H9 (cell line): ENCODE results near the gene PCDH9. TPM values are rescaled to one million over a fixed set of nuclear protein-coding genes. Genes with fewer than 3 reads are reported as not detected.

Experiments
- DNase-seq: peaks from one replicate; pipeline ENCODE4 v3.0.0-alpha.2; 2017
- H2AFZ ChIP-seq: one replicate; pipeline ENCODE4 v1.6.1; 2013; ENCODE audit warnings: mild to moderate bottlenecking, low read length, control low read depth, moderate library complexity
- H2AK5ac ChIP-seq: 2 replicates; pipeline ENCODE4 v1.6.1; 2013; ENCODE audit warnings: low read length, control low read depth, mixed read lengths; ENCODE audit not compliant: insufficient read length
- H2BK120ac ChIP-seq: one replicate; pipeline ENCODE4 v1.6.1; 2013; ENCODE audit warnings: low read depth, mild to moderate bottlenecking, low read length, control low read depth, inconsistent platforms; ENCODE audit not compliant: poor library complexity, severe bottlenecking
- H2BK12ac ChIP-seq: 2 replicates; pipeline ENCODE4 v1.6.1; 2013; ENCODE audit warnings: low read length, control low read depth, mixed read lengths, low read depth; ENCODE audit not compliant: insufficient read length
- H2BK15ac ChIP-seq: 2 replicates; pipeline ENCODE4 v1.6.1; 2013; ENCODE audit warnings: low read depth, low read length, control low read depth
- H2BK20ac ChIP-seq: one replicate; pipeline ENCODE4 v1.6.1; 2013; ENCODE audit warnings: low read depth, mild to moderate bottlenecking, low read length, control low read depth, inconsistent platforms; ENCODE audit not compliant: poor library complexity, severe bottlenecking
- H2BK5ac ChIP-seq: 2 replicates; pipeline ENCODE4 v1.6.1; 2013; ENCODE audit warnings: low read length, control low read depth, mixed read lengths; ENCODE audit not compliant: insufficient read length
- H3K14ac ChIP-seq: 2 replicates; pipeline ENCODE4 v1.6.1; 2013; ENCODE audit warnings: low read length, control low read depth; ENCODE audit not compliant: insufficient read depth
- H3K18ac ChIP-seq: 2 replicates; pipeline ENCODE4 v1.6.1; 2013; ENCODE audit warnings: low read depth, mild to moderate bottlenecking, mixed read lengths, low read length, control low read depth; ENCODE audit not compliant: insufficient read length
- H3K23ac ChIP-seq: 2 replicates; pipeline ENCODE4 v1.6.1; 2013; ENCODE audit warnings: low read length, control low read depth, mixed read lengths, low read depth; ENCODE audit not compliant: insufficient read length
- H3K23me2 ChIP-seq: 2 replicates; pipeline ENCODE4 v1.6.1; 2013; ENCODE audit warnings: low read depth, mild to moderate bottlenecking, mixed read lengths, low read length, control low read depth; ENCODE audit not compliant: insufficient read length, poor library complexity, severe bottlenecking
- H3K27ac ChIP-seq: 2 replicates; pipeline ENCODE4 v1.5.1; 2013; ENCODE audit warnings: low read length, control low read depth, mixed read lengths, low read depth; ENCODE audit not compliant: insufficient read length
- H3K27me3 ChIP-seq: 2 replicates; pipeline ENCODE4 v1.6.1; 2013; ENCODE audit warnings: low read length, control low read depth, inconsistent platforms; ENCODE audit not compliant: insufficient read depth
- H3K4ac ChIP-seq: 2 replicates; pipeline ENCODE4 v1.6.1; 2013; ENCODE audit warnings: low read depth, mild to moderate bottlenecking, control low read depth, inconsistent platforms, low read length, moderate library complexity
- H3K4me1 ChIP-seq: 2 replicates; pipeline ENCODE4 v1.6.1; 2013; ENCODE audit warnings: low read length, control low read depth, inconsistent platforms; ENCODE audit not compliant: insufficient read depth
- H3K4me2 ChIP-seq: 2 replicates; pipeline ENCODE4 v1.6.1; 2013; ENCODE audit warnings: low read length, control low read depth, mixed read lengths; ENCODE audit not compliant: insufficient read length, insufficient read depth
- H3K56ac ChIP-seq: 2 replicates; pipeline ENCODE4 v1.6.1; 2013; ENCODE audit warnings: low read depth, mild to moderate bottlenecking, mixed read lengths, low read length, control low read depth; ENCODE audit not compliant: insufficient read length
- H3K79me1 ChIP-seq: 2 replicates; pipeline ENCODE4 v1.6.1; 2013; ENCODE audit warnings: low read depth, mild to moderate bottlenecking, moderate library complexity, low read length, control low read depth, inconsistent platforms; ENCODE audit not compliant: insufficient read depth, poor library complexity, severe bottlenecking
- H3K79me2 ChIP-seq: 2 replicates; pipeline ENCODE4 v1.6.1; 2013; ENCODE audit warnings: low read length, control low read depth, inconsistent platforms; ENCODE audit not compliant: insufficient read depth
- H3K9ac ChIP-seq: 2 replicates; pipeline ENCODE4 v1.6.1; 2013; ENCODE audit warnings: low read length, control low read depth, mixed read lengths; ENCODE audit not compliant: insufficient read length; ENCODE audit errors: extremely low read depth
- H3K9me3 ChIP-seq: one replicate; pipeline ENCODE4 v1.6.1; 2013; ENCODE audit warnings: low read depth, low read length, inconsistent platforms; ENCODE audit not compliant: control insufficient read depth
- H3T11ph ChIP-seq: one replicate; pipeline ENCODE4 v1.6.1; 2013; ENCODE audit warnings: mild to moderate bottlenecking, low read length, control low read depth, inconsistent platforms
- H4K20me1 ChIP-seq: one replicate; pipeline ENCODE4 v1.6.1; 2013; ENCODE audit not compliant: control insufficient read depth, insufficient read length, insufficient read depth
- H4K5ac ChIP-seq: 2 replicates; pipeline ENCODE4 v1.6.1; 2013; ENCODE audit warnings: low read depth, mild to moderate bottlenecking, mixed read lengths, low read length, control low read depth; ENCODE audit not compliant: insufficient read length
- H4K8ac ChIP-seq: replicated peaks from 2 replicates; pipeline ENCODE4 v1.6.1; 2013; ENCODE audit warnings: low read length, control low read depth, mixed read lengths, low read depth; ENCODE audit not compliant: insufficient read length
- H4K91ac ChIP-seq: 2 replicates; pipeline ENCODE4 v1.6.1; 2013; ENCODE audit warnings: low read depth, mild to moderate bottlenecking, moderate library complexity, mixed read lengths, low read length, control low read depth; ENCODE audit not compliant: insufficient read length
- H3K27ac Mint-ChIP-seq, 3 experiments: 2 replicates in 2 of 3; 3 replicates in 1 of 3; pipeline ENCODE4 v1.8.0; 2020 to 2021; ENCODE audit warnings: mixed read lengths in 3 of 3, mild to moderate bottlenecking in 1 of 3, moderate library complexity in 1 of 3
- H3K27me3 Mint-ChIP-seq: 2 replicates; pipeline ENCODE4 v1.8.0; 2021; ENCODE audit warnings: low read depth, mild to moderate bottlenecking, moderate library complexity, mixed read lengths
- H3K36me3 Mint-ChIP-seq, 3 experiments: 2 replicates in 2 of 3; 3 replicates in 1 of 3; pipeline ENCODE4 v1.8.0; 2020 to 2021; ENCODE audit warnings: low read depth in 3 of 3, mixed read lengths in 3 of 3; ENCODE audit not compliant: insufficient read depth in 1 of 3
- H3K4me1 Mint-ChIP-seq, 2 experiments: 2 replicates each; pipeline ENCODE4 v1.8.0; 2020; ENCODE audit warnings: mixed read lengths in 2 of 2
- H3K4me3 Mint-ChIP-seq, 2 experiments: 2 replicates in 1 of 2; 3 replicates in 1 of 2; pipeline ENCODE4 v1.8.0; 2020 to 2021; ENCODE audit warnings: mild to moderate bottlenecking in 2 of 2, mixed read lengths in 2 of 2, moderate library complexity in 1 of 2
- H3K9me3 Mint-ChIP-seq, 2 experiments: 2 replicates in 1 of 2; 3 replicates in 1 of 2; pipeline ENCODE4 v1.8.0; 2020; ENCODE audit warnings: mild to moderate bottlenecking in 2 of 2, mixed read lengths in 2 of 2, moderate library complexity in 1 of 2
- CTCF ChIP-seq: fragments of 200-600 bp; sonication (generic); conservative IDR thresholded peaks from 3 replicates; pipeline ENCODE4 v1.8.0; 2021; ENCODE audit warnings: antibody characterized with exemption, mild to moderate bottlenecking
- WGBS: extraction: QIAGEN DNeasy Blood & Tissue Kit; methylation state at CpG from one replicate; pipeline ENCODE4 v1.1.7; 2013; ENCODE audit warnings: missing lambda C conversion rate, low lambda C conversion rate, mixed read lengths; ENCODE audit not compliant: insufficient read length; ENCODE audit errors: extremely low coverage; 5-methylcytosine and 5-hydroxymethylcytosine counted together
- total RNA-seq: library from RNA; stranded (reverse); gene quantifications from 2 replicates; pipeline ENCODE4 v1.2.1, GENCODE V29; 2021

The PCDH9 gene
- total RNA-seq, 1 experiment from 2014 or later = 0.11 TPM

GRCh38 chr13:66301006-66301405, 929.1 kb downstream of the PCDH9 start:
- H3K23me2 ChIP-seq = no peaks in the 10 kb centered on the region
- no peaks in the 10 kb centered on the region for H3K4me1 ChIP-seq
- no peak overlapping the region for H2BK15ac ChIP-seq
- H2BK5ac ChIP-seq = no peak overlapping the region
- no peak overlapping the region for H3T11ph ChIP-seq
- no peak overlapping the region for H2BK20ac ChIP-seq
- no peaks in the 10 kb centered on the region for H4K20me1 ChIP-seq
- no peak overlapping the region for H3K23ac ChIP-seq
- no peak overlapping the region for H3K27ac Mint-ChIP-seq
- no peak overlapping the region for H3K14ac ChIP-seq
- WGBS = no CpG with 5 or more reads among the region's 1 CpG
- H3K79me1 ChIP-seq = no peaks in the 10 kb centered on the region
- H3K18ac ChIP-seq = no peak overlapping the region
- no peak overlapping the region for H2BK12ac ChIP-seq
- H2AFZ ChIP-seq = no peak overlapping the region
- no peaks in the 10 kb centered on the region for H3K79me2 ChIP-seq
- no peak for DNase-seq
- H2AK5ac ChIP-seq = no peak overlapping the region
- H3K4me1 Mint-ChIP-seq = peaks cover 4% of the 10 kb centered on the region in 2 experiments; a peak in 3 of 4 replicates
- no peak overlapping the region for H4K8ac ChIP-seq
- no peak overlapping the region for H3K56ac ChIP-seq
- no peak overlapping the region for H3K4me3 Mint-ChIP-seq
- H3K4me2 ChIP-seq = no peak overlapping the region
- H3K27ac ChIP-seq = no peak overlapping the region
- H3K27me3 Mint-ChIP-seq = no peaks in the 10 kb centered on the region
- no peak overlapping the region for H2BK120ac ChIP-seq
- H3K36me3 Mint-ChIP-seq = peaks cover 0 to 13% (median 3%) of the 10 kb centered on the region in 3 experiments; a peak in 2 of 7 replicates
- H3K4ac ChIP-seq = no peak overlapping the region
- TF ChIP-seq CTCF = no peak
- no peak overlapping the region for H4K5ac ChIP-seq
- H4K91ac ChIP-seq = no peak overlapping the region
- no peaks in the 10 kb centered on the region for H3K9me3 ChIP-seq
- peaks cover 9 to 11% of the 10 kb centered on the region in 2 experiments for H3K9me3 Mint-ChIP-seq
- H3K9ac ChIP-seq = no peak overlapping the region
- no peaks in the 10 kb centered on the region for H3K27me3 ChIP-seq
